GM03348 (cell line): ENCODE results near the gene HLA-G.
A peak's percentile ranks its signal among the peaks of the same experiment; 100 is the strongest.
"Not testable (repeated sequence)": the region's sequence is repeated elsewhere in the genome, so short reads cannot be mapped to it uniquely, and the experiment has no call there.

ENCODE experiments used
- DNase-seq: peaks from one replicate; pipeline ENCODE4 v3.0.0; 2012; ENCODE audit warnings: low spot score

The HLA-G gene

DNA sequence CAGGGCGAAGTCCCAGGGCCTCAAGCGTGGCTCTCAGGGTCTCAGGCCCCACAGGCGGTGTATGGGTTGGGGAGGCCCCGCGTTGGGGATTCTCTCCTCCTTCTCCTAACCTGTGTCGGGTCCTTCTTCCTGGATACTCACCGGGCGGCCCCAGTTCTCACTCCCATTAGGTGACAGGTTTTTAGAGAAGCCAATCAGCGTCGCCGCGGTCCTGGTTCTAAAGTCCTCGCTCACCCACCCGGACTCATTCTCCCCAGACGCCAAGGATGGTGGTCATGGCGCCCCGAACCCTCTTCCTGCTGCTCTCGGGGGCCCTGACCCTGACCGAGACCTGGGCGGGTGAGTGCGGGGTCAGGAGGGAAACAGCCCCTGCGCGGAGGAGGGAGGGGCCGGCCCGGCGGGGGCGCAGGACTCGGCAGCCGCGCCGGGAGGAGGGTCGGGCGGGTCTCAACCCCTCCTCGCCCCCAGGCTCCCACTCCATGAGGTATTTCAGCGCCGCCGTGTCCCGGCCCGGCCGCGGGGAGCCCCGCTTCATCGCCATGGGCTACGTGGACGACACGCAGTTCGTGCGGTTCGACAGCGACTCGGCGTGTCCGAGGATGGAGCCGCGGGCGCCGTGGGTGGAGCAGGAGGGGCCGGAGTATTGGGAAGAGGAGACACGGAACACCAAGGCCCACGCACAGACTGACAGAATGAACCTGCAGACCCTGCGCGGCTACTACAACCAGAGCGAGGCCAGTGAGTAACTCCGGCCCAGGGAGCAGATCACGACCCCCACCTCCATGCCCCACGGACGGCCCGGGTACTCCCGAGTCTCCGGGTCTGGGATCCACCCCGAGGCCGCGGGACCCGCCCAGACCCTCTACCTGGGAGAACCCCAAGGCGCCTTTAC is at the start of gene HLA-G:
TSS of gene HLA-G (plus strand) at position 247 of the 892 bp plus-strand sequence. CDS start at position 267, 20 bp downstream.
- DNase-seq, result no peak

DNA sequence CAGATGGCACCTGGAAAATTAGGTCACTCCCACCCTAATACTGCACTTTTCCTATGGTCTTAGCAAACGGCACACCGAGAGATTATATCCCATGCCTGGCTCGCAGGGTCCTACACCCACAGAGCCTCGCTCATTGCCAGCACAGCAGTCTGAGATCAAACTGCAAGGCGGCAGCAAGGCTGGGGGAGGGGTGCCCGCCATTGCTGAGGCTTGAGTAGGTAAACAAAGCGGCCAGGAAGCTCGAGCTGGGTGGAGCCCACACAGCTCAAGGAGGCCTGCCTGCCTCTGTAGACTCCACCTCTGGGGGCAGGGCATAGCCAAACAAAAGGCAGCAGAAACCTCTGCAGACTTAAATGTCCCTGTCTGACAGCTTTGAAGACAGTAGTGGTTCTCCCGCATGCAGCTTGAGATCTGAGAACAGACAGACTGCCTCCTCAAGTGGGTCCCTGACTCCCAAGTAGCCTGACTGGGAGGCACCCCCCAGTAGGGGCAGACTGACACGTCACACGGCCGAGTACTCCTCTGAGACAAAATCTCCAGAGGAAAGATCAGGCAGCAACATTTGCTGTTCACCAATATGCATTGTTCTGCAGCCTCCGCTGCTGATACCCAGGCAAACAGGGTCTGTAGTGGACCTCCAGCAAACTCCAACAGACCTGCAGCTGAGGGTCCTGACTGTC is 47.5 kb upstream of the HLA-G start:
- not testable (repeated sequence) for DNase-seq

DNA sequence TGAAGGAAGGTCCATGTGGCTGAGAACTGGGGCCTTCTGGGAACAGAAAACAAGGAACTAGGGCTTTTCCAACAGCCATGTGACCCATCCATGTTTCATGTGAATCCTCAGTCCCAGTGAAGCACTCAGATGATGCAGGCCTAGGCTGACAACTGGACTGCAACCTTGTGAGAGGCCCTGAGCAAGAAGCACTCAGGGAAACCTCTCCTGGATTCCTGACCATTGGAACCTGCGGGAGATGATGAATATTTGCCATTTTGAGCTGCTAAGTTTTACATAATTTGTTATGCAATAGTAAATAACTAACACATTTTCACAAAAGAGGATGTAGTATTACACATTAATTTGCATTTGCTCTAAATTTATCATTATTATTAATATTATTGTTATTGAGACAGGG is 38.4 kb upstream of the HLA-G start:
- no peak for DNase-seq

DNA sequence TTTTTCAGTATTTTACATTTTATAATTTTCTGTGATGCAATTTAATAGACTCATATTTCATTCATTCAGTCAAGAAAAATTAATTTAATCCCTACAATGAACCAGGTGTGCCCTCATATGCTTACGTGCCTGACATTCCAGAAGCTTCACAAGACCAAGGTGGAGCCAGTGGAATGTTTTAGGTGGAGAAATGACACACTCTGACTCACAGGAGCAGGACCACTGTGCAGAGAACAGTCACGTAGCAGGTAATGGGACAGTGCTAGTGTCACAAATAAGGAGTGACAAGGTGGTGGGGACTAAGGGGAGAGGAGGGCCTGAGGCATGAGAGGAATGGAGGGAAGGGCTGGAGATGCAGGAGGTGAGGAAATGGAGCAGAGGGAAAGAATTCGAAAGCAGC is 37.0 kb upstream of the HLA-G start:
- DNase-seq, result no peak

DNA sequence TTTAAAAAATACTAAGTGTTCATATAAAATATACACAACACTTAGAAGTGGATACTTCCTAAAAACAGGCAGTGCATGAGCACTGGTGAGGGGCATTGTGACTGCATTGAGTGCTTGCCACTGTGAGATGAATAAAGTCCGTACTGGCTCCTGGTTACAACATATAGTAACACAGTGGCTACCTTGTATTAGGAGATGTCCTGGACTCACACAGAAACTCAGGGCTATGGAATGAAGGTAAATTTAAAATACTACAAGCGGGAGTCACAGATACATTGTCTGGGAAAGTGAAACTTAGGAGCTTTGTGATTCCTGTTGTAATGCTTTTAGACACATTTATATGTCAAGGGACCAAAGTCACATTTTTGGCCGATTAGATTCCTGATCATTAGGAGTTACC is 36.5 kb upstream of the HLA-G start:
- DNase-seq, result no peak

DNA sequence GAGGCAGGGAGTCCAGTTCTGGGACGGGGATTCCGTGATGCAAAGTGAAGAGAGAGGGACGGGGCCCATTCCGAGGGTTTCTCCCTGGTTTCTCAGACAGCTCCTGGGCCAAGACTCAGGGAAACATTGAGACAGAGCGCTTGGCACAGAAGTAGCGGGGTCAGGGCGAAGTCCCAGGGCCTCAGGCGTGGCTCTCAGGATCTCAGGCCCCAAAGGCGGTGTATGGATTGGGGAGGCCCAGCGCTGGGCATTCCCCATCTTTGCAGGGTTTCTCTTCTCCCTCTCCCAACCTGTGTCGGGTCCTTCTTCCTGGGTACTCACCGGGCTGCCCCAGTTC is 35.9 kb upstream of the HLA-G start:
- peak; percentile 20 for DNase-seq

DNA sequence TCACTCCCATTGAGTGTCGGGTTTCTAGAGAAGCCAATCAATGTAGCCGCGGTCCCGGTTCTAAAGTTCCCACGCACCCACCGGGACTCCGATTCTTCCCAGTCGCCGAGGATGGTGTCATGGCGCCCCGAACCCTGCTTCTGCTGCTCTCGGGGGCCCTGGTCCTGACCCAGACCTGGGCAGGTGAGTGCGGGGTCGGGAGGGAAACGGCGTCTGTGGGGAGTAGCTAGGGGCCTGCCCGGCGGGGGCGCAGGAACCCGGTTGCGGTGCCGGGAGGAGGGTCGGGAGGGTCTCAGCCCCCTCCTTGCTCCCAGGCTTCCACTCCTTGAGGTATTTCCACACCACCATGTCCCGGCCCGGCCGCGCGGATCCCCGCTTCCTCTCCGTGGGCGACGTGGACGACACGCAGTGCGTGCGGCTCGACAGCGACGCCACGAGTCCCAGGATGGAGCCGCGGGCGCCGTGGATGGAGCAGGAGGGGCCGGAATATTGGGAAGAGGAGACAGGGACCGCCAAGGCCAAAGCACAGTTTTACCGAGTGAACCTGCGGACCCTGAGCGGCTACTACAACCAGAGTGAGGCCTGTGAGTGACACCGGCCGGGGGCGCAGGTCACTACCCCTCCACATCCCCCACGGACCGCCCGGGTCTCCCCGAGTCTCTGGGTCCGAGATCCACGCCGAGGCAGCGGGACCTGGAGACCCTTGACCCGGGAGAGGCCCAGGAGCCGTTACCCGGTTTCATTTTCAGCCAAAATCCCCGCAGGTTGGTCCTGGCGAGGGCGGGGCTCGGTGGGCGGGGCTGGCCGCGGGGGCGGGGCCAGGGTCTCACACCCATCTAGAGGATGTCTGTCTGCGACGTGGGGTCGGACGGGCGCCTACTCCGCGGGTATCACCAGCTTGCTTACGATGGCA is 35.2 kb upstream of the HLA-G start:
- DNase-seq, result peak; percentile 77

DNA sequence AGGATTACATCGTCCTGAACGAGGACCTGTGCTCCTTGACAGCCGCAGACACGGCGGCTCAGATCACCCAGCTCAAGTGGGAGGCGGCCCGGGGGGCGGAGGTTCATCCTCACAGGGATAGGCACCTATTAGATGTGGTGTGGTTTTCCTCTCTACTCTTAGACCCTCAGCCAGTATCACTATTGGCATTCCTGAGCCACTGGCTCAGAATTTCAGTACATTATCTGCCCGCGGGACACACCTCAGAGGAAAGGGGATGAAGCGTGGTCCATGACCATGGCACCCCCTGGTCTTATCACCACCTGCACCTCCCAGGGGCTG is 34.6 kb upstream of the HLA-G start:
- DNase-seq, result no peak

DNA sequence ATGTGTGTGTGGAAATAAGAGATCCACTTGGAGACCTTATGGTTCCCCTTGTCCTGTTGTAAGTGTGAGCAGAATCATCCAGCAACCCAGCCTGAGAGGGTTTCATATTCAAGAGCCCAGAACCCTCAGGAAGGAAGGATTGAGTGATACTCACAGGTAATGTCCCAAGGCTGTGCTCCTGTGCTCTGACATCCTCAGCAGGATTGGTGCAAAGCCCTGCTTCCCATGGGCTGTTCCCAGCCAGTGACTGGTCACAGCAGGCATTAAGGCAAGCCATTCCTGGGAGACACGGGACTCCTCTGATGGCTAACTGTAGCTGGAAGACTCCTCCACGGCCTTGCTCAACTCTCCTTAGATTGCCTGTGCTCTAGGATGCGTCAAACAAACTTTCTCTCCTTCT is 33.8 kb upstream of the HLA-G start:
- DNase-seq, result no peak

DNA sequence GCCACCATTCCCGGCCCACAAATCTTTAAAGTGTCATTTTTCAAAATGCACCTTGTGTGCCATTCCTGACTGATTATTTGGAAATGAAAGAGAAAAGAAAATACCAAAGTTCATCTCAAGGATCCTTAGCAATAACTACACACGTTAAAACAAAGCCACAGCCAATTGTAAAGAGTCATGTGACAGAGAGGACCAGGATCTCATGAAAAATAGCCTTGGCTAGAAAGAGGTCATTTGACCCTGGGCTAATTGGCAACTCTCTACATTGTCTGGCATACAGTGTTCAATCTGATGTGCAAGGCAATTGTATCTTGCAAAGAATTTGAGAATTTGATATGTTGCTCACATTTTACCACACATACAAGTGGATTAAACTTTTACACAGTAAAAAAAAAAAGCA is 31.6 kb upstream of the HLA-G start:
- DNase-seq, result no peak

DNA sequence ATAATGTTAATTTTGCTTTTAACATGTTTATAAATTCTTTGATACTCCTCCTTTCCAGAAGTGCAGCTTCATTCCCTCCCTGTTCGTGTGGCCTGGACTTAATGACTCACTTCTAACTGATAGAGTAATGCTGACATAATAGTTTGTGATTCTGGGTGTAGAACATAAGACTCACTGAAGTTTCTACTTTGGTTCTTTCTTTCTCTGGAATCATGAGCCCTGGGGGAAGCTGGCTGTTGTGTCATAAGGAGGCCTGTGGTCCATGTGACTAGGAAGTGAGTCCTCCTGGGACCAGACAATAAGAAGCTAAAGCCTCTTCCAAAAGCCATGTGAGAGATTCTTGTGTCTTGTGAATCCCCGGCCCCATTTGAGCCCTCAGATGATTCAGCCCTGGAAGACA is 30.5 kb upstream of the HLA-G start:
- no peak for DNase-seq

DNA sequence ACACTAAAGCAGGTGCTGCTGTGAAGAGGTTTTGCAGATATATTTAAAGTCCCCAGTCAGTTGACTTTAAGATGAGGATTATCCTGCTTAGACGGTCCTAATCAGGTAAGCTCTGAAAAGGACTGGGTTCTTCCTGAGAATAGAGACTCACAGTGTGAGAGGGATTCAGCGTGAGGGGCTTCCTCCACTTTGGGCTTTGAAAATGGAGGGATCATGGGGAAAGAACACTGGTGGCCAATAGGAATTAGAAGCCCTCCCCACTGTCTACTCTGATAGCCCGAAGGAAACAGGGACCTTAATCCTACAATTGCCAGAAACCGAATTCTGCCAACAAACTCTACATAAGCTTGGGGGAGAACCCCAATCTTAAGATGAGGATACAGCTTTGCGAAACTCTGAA is 29.7 kb upstream of the HLA-G start:
- no peak for DNase-seq

DNA sequence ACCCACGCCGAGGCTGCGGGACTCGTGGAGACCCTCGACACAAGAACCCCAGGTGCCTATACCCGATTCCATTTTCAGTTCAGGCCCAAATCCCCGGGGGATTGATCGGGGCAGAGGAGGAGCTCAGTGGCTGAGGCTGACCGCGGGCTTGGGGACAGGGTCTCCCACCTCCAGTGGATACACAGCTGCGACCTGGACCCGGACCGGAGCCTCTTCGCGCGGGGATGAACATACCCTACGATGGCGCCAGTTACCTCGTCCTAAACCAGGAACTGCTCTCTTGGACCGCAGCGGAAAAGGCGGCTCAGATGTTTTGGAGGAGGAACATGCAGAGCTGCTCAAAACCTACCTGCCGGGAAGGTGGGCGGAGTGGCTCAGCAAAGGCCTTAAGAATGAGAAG is 27.4 kb upstream of the HLA-G start:
- DNase-seq, result no peak

DNA sequence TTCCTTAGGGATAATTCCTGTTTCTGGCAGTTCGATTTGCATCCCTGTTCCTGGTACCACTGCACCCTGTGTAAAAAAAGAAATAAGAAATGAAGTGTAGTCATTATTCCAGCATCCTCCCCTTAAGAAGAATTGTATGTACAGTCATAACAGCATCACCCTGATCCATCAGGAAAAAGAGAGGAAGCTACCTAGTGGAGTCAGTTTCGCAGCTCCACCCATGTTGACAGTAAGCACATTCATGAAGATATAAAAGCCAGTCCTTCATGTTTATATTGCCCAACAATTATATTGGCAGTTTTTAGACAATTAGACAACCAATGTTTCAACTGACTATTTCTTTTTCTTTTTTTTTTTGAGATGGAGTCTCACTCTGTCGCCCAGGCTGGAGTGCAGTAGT is 21.2 kb upstream of the HLA-G start:
- no peak for DNase-seq

DNA sequence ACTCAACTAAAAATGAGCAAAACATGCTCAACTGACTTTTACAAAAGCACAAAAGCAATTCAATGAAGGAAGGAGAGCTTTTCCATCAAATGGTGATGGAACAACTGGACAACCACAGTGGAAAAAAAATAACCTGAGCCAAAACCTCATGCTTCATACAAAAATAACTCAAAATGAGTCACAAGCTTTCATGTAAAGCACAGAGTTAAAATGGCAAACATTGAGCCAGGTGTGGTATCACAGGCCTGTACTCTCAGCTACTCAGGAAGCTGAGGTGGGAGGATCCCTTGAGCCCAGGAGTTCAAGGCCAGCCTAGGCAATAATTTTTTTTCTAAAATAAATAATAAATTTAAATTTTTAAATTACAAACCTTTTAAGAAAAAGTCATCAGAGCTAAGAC is 18.4 kb upstream of the HLA-G start:
- DNase-seq, result no peak

DNA sequence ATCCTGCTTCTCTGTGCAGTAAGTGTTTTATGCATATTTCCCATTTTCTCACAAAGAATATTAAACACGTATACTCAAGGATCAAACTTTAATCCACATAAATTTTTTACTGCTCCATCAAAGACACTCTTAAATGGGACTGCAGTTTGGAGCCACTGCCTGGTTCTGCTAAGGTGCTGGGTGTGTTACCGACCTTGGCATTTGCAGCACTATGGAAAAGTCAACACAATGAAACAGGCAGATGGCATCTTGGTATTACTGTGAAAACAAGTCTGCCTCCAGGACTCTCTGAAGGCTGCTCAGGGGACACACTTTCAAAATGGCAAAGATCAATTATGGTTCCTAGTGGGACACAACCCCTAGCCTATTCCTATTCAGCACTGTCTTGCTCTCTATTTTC is 17.3 kb upstream of the HLA-G start:
- DNase-seq, result no peak

DNA sequence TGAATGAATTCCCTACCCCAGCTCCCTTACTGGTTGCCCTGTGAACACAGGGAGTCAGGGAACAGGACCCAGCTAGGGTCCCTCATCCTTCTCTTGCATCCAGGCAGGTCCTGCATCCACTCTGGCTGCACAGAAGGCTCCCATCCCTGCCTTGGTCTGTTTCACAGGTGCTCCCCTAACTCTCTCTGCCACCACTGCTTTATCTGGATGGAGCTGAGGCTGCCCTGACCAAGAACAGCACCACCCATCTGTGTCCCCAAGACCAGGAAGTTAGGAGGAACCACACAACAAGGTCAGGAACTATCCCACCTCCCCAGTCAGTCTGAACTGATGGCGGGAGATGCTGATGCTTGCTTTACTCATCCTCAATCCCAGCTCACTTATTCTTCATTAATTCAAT is 16.2 kb upstream of the HLA-G start:
- no peak for DNase-seq

DNA sequence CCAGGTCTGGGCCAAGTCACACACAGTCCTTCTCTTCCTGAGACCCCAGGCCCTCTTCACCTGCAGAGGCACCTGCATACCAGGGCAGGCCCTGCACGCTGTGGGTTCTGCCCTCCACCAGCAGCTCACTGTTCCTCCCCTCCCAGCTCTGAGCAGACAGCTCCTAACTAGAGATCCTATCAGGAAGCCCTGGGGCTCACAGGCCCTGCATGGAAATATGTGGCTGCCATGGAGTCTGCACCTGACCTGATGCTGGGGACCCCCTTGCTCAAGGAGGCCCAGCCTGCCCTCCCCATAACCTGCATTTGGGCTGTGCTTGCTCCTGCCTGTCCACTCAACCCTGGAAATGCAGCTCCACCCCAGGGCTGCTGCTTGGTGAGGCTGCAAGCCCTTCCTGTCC is 14.6 kb upstream of the HLA-G start:
- no peak for DNase-seq

DNA sequence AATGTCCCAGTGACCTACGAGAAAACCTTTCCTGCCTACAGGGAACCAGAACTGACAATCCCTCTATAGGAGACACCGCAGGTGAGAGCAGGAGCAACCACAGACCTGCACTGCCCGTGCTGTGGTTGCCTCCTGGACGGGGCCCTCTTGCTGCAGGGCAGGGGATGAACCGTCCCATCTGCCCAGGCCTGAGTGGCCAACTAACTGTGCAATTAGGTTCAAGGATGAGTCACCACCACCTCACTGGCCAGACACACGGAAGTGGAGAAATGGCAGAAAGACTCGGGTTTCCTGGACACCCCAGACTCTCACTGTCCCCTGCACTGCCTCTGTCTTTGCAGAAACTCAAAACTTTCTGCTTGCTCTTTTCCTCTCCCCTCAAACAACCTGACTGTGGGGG is 13.8 kb upstream of the HLA-G start:
- DNase-seq, result peak; percentile 13

DNA sequence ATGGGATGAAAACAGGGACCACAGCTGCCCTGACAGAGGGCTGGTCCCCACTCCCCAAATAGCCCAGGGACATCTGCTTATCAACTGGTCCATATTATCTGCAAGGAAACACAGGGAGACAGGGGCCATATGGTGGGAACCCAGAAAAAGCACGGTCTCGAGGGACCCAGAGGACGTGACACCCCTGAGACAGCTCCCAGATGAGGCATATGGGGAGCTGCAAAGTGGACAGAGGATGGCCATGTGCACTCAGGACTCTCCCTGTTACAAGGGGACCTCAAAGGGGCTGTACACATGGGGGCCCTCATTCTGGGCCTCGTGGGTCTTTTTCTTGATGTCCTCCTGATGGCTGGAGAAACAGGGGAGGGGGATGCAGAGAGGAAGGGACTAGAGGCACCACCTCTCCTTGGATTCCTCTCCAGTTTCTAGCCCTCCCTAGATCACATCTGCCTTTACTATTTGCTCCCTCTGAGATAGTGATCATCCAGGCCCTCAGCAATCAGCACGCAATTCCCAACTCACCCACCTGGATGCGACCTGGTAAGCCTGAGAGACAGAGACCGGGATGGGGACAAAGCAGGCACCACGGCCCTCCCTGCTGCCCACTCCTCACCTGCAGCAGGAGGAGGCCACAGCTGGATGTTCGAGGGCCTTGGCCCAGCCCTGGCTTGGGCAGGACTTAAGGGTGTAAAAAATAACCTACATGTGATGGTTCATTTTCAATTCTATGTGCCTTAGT is 13.1 kb upstream of the HLA-G start:
- DNase-seq, result no peak

DNA sequence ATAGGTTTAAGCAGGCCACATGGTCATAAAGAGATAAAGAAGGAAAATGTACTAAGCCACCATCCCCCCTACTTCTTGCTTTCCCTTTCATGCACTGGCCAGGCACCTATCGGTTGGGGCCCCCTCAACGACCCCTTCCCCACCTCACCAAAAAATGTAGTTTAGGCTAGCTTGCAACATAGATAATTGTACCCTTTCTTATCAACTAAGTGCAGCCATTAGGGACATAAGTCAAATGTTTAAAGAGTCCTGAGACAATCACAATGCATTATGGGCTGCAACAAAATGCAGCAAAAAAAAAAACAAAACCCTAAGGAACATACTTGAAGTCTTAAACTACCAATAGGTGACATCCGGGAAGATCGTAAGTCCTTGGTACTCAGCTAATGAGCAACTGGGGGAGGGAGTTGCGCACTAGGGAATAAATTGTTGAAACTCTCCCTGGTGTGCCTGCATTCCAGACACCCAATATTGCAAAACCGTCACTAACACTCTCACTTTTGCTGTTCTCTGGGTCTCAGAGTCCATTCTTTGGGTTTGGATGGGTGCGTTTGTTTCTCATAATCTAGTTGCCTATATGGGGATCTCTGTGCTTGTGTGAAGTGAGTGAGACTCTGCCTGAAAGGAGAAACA is 12.4 kb upstream of the HLA-G start:
- no peak for DNase-seq

DNA sequence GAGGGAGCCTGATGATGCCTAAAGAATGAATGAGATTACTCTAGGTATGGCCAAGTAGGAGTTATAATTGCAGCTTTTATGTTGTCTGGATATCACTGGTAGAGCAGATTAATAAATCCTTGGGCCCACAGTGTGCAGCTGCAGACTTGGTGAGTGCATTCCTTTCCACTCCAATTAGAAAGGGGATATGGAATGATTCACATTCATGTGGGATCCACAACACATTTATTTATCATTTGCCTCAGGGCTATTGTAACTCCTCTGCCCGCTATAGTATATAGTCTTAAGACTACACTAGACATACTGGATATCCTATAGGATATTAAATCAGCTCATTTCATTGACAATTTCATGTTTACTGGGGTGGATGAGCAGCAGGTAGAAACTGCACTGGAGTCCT is 11.6 kb upstream of the HLA-G start:
- no peak for DNase-seq
